Measurements from ENCODE around the gene SRP54.

DNA sequence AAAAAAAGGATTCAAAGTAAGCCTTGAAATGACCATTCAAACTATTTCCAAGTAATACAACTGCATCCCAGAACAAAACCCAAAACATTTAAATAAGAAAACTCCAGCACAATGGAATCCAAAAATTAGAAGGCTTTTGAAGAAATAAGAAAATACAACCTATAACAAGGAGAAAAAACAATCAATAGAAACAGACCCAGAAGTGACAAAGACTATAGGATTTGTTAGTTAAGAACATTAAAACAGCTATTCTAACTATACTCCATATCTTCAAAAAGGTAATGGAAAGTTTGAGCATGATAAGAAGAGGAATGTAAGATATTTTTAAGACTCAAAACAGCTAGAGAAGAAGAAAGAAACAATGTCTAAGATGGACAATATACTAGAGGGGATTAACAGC, 39.3 kb upstream of the SRP54 start:
- no peak for TF ChIP-seq CTCF (IDR thresholded peaks at IDR 0.05)
- no peak for TF ChIP-seq POLR2AphosphoS5 (IDR thresholded peaks at IDR 0.05)
- TF ChIP-seq POLR2A (IDR thresholded peaks at IDR 0.05), result no peak
- no peak for TF ChIP-seq EP300 (IDR thresholded peaks at IDR 0.05)

All from gastroesophageal sphincter (tissue), 3 donors.